LNCAP (cell line): ENCODE results near the gene ANKLE1.

Source experiments
- CTCF ChIP-seq: fragments of 450-650 bp; IDR thresholded peaks from 2 replicates; pipeline ENCODE4 v1.5.1; 2017; ENCODE audit warnings: mild to moderate bottlenecking

ANKLE1 gene

DNA sequence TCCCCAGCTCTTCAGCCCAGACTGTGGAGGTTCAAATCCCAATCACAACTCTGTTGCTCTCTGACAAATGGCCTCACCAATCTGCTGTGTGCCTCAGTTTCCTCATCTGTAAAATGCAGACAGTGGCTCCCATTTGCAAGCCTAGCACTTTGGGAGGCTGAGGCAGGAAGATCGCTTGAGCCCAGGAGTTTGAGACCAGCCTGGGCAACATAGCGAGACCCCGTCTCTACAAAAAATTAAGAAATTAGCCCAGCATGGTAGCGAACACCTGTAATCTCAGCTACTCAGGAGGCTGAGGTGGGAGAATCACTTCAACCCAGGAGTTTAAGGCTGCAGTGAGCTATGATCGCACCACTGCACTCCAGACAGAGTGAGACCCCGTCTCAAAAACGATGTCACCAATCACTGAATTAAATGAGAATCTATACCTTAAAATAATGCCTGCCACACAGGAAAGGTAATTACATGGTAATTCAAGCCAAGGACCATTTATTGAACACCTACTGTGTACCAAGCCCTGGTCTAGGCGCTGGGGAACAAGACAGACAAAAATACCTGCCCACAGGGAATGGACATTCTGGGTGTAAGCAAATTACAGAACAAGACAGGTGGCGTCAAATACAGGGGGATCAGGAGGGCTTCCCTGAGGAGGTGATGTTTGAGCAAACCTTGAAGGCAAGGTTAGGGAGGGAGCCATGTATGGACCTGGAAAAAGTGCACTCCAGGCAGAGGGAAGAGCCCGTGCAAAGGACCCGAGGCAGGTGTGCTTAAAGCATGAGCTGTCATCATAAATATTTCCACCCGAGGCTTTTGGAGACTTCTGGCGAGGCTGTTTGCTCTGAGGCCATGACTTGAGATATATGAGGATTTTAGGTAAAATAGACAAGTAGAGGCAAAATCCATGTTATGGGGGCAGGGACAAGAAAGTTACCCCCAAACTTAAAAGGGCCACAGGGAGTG lies 43.7 kb upstream of the ANKLE1 start:
- TF ChIP-seq CTCF, result no peak

DNA sequence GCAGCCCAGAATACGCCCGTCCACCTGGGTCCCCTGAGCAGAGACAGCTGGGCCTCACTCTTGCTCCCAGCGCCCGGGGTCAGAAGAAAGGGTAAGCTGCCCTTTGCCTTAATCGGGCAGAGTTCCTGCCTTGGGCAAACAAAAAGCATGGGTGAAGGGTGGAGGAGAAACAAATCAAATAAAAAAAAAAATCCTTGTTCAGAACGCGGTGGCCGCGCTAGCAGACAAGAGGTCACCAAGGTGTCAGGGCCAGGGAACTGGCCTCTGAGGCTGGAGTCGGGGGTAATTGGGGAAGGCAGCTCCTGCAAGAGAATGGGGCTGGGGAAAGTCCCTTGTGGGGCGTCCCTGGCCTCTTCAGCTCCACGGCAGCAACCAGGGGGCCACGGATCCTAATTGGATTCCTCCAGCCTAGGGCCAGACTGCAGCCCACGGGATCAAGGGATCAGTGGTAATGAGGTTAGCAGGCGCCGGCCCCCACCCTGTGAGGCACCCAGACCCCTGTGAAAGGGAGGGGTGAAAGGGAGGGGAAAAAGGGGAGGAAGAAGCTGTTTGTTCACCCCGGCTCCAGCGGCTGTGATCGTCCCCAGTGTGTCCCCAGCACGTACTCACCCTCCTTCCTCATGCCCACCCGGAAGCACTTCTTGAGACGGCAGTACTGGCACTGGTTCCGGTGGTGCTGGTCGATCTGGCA lies 41.5 kb upstream of the ANKLE1 start:
- TF ChIP-seq CTCF, result no peak

DNA sequence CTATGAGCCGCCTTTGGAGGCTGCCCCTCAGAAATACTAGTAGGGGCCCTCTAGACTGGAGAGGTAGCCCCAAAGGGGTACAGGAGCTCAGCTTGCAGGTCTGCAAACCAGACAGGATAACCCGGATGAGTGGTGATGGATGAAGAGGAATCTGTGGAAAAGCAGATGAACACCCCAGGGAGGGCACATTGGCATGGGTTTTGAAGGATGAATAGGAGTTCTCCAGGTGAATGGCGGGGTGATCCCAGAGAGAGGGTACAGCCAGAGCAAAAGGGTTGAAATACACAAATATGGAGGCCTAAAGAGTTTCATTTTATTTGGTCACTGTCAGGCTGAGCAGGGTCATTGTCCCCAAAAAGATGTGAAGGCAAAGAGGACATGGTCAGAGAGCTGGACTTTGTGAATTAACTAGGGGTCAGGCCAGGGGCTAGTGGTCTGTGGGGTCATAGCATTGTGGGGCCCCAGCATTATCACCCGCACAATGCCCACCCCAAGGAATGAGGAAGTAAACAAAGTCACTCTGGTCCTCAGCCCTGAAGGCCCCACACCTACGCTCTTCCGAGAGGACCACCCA lies 40.8 kb upstream of the ANKLE1 start:
- TF ChIP-seq CTCF, result no peak

GRCh38 chr19:17242431-17243208 lies 39.1 kb upstream of the ANKLE1 start:
- no peak for TF ChIP-seq CTCF

DNA sequence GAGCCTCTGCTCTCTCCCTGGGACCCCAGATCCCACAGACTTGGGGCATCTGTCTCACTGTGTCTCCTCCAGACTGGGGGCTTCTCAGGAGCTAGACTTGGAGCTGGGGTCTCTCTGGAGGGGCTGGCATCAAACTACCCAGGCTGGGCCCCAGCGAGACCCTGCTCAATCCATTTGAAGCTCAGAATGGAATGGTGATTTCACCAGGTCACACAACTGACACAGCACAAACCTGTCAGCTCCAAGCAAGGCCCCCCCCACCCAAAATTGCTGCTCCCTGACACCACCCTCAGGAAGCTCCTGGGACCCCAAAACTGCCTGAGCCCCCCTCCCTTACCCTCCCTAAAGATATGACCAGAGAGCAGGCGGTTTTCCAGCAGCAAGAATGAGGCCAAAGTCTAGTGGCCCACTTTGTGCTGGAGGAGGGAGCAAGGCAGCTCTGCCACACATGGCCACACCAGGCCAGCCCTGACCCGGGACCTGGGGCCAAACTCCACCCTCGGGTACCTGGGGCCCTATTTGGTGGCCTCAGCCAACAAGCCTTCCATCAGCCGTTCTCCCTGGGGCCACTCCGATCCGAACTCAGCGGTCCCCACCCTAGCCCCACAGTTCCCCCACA lies 38.4 kb upstream of the ANKLE1 start:
- TF ChIP-seq CTCF, result no peak

DNA sequence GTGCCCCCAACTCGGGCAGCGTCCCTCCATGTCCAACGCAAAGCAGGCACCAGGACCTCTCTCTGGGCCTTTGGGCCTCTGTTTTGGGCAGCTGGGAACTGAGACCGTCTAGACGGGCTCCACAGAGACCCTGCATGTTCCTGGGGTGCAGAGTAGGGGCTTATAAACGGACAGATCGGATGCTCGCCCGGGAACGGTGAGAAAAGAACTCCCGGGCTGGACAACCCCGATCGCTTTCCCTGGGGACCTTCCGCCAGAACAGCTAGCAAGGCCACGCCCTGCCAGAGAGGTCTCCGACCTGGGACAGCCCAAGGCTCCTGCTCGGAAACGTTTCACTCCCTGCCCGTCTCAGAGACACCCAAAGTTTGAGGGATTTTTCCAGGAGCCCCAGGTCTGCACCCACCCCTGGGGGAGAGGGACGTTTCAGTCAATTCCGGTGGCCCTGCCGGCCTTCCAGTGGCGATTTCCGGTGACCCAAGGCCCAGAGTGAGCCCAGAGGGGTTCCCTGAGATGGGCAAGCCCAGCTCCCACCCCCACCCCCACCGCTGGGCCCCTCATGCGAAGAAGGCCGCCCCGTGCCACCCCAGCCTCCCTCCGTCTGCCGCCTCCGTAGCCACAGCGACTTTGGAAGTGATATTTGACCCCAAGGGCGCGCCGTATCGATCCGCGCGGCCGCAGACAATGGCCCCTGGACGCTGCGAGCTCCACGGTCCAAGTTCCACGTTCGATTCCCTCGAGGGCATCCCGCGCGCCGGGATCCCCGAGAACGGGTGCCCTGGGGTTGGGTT lies 37.7 kb upstream of the ANKLE1 start:
- TF ChIP-seq CTCF, result no peak
